GM21360 (cell line): Measurements from ENCODE around the gene TBCC.
"Not testable (repeated sequence)": the region's sequence is repeated elsewhere in the genome, so short reads cannot be mapped to it uniquely, and the experiment has no call there.

Experiments used
- ATAC-seq: cut with Tn5 transposase; IDR thresholded peaks from one replicate; pipeline ENCODE4 v1.9.1; 2021; ENCODE audit warnings: mild to moderate bottlenecking, moderate library complexity; ENCODE audit not compliant: unreplicated experiment

Gene TBCC

DNA sequence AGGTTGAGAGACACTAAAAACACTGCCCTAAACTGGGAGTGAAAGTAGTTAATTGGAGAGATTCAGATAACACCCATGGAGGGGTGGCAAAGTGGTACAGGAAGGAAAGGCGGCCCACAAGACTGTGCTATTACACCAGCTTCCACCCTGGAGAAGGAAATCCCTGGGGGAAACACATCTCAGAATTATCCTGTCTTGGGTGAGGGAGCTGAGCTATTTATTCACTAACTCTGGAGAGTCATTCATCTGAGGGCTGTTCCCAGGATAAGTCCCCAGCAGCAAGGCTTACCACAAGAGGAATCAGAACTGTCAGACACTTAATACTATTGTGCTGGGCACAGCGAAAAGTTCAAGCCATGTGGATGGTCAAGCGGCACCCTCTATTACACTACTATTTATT lies 9.9 kb downstream of the TBCC start:
- ATAC-seq: no peak

DNA sequence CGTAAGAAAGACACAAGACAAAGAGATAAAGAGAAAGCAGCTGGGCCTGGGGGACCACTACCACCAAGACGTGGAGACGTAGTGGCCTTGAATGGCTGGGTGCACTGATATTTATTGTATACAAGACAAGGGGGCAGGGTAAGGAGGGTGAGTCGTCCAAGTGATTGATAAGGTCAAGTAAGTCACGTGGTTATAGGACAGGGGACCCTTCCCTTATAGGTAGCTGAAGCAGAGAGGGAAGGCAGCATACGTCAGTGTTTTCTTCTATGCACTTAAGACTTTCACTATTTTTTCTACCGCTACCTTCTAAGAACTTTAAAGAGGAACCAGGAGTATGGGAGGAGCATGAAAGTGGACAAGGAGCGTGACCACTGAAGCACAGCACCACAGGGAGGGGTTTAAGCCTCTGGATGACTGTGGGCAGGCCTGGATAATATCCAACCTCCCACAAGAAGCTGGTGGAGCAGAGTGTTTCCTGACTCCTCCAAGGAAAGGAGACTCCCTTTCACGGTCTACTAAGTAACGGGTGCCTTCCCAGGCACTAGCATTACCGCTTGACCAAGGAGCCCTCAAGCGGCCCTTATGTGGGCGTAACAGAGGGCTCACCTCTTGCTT lies 11.9 kb downstream of the TBCC start:
- ATAC-seq: not testable (repeated sequence)

DNA sequence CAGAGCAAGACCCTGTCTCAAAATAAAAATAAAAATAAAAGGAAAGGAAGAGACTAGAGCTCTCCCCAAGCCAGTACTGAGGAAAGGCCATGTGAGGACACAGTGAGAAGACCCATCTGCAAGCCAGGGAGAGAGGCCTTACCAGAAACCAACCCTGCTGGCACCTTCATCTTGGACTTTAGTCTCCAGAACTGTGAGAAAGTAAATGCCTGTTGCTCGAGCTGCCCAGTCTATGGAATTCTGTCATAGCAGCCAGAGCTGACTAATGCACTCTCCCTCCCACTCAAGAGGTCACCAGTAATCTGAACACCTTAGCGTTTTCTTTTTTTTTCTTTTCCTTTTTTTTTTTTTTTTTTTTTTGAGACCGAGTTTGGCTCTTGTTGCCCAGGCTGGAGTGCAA lies 16.2 kb downstream of the TBCC start:
- ATAC-seq: no peak

DNA sequence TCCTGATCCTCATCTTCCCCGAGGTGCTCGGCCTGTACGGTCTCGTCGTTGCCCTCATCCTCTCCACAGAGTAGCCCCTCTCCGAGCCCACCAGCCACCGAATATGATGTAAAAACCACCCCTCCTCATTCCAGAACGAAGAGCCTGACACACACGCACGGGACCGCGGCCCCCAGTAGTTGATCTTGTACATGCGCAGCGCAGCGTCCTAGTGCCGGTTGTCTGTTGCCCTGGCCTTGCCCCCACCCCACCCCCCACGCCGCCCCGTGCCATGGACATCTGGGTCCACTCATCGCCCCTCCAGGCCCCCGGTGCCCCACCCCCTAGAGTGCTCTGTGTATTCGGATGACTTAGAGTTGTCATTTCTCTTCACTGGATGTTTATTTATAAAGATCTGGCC lies 18.3 kb downstream of the TBCC start:
- no peak for ATAC-seq

DNA sequence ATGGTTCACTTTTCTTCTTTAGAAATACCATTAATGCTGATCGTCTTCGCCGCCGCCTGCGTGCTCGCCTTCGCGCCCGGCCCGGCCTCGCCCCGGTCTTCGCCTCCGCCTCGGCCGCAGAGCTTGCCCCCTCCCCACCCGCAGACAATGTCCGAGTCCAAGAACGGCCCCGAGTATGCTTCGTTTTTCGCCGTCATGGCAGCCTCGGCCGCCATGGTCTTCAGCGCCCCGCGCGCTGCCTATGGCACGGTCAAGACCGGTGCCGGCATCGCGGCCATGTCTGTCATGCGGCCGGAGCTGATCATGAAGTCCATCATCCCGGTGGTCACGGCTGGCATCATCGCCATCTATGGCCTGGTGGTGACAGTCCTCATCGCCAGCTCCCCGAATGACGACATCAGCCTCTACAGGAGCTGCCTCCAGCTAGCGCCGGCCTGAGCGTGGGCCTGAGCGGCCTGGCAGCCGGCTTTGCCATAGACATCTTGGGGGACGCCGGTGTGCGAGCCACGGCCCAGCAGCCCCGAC lies 18.8 kb downstream of the TBCC start:
- peak; percentile 12 for ATAC-seq

DNA sequence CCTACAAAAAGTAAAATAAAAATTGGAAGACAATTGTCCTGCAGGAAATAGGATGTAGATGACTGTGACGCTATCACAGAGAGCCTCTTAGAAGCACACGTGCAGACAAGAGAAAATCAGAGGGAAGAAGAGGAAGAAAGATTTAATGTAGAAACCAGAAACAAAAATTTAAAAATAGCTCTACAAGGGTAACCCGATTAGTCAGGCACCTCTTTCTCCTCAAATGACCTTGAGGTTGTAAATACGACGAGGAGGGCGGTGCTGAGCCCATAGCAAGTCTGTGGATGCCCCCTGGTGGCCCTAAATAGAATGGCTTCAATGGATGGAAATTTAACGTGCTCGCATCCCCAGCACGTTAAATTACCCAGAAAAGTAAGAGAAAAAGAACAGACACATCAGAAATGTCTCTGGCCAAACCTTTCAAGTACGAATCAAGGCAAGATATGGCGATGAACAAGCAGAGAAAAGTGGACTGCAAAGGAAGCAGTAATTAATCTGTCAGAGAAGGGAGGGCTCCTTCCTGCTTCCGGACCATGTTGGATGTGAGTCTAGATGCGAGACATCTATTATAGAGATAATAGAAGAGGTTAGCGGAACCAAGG lies 19.3 kb downstream of the TBCC start:
- ATAC-seq: peak; percentile 87

DNA sequence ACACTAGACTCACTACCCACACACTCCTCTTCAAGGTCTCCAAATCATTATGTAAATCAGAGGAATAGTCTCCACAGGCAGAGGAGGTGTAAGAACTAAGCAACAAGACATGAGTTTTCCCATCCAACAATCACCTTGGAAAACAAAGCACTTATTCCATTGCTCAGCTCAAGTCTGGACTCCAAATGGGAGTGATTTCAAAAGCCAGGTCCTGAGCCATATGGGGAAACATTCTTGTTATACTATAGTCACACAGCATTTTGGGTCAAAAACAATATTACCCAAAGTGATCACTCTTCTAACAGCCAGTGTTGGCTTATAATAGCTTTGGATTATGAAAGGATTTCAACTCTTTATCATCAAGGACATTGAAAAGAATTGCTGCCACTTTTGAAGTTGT lies 19.9 kb downstream of the TBCC start:
- no peak for ATAC-seq

DNA sequence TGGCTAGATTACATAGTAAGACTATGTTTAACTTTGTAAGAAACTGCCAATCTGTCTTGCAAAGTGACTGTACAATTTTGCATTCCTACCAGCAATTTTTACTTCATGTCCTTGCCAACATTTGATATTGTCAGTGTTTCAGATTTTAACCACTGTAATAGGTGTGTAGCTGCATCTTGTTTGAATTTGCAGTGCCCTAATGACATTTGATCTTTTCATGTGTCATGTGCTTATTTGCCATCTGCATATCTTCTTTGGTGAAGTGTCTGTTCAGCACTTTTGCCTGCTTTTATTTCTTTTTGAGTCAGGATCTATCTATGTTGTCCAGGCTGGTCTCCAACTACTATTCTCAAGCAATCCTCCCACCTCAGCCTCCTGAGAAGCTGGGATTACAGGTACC lies 21.1 kb downstream of the TBCC start:
- no peak for ATAC-seq

DNA sequence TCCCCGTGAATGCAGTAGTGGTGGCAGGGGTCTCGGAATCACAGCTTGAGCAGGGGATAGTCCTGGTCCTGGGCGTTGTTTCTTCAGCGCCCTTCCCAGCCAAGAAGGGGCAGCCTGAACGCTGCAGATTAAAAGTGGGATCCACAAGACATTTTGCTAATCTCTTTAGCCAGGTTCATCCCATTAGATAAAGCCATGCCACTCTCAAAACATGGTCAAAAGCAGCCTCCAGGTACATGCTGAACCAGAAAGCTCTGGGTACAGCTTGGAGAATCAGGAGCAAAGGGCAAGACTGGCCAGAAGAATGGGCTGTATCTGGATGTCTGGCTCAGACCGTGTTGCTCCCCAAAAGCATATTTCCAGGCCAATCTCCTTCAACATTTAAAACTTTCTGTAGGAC lies 23.4 kb downstream of the TBCC start, which contains the start of gene PRPH2:
TSS of gene PRPH2 (minus strand) at position 101 of the 400 bp plus-strand sequence. CDS start 263 bp downstream, outside the sequence.
- ATAC-seq: no peak

DNA sequence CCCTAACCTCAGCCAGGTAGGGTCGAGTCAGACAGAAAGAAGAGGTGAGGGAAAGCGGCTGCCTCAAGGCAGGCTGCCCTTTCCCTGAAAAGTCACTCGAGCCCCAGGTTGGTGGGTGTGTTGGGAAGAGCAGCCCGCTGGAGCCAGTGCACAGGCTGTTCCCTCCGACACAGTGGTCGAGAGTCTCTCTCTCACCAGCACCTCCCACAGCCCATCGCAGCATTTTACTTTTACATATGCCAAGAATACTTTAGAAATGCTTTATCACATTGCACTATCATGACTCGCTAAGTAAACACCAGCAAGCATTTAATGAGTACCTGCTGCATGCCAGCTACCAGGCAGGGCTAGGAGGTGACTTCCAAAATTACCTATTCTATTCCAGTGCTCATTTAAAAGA lies 25.2 kb downstream of the TBCC start:
- no peak for ATAC-seq

DNA sequence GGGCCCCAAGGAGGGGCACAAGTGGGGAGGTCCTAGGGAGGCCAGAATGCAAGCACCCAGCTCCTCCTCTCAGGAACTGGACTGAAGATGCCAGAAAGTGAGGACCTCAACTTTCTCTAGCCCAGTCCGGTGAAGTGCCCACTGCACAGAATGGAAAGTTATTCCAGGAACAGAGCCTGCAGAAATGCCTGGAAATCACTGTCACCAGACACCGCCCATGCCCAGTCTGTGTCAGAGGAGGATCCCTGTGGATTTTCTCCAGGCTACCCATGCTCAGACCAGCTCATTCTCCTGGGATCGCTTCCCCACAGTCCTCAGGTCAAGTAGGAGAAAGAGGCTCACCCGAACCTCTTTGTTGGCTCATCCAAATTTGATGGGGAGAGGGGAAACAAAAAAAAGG lies 30.0 kb downstream of the TBCC start:
- ATAC-seq: no peak

DNA sequence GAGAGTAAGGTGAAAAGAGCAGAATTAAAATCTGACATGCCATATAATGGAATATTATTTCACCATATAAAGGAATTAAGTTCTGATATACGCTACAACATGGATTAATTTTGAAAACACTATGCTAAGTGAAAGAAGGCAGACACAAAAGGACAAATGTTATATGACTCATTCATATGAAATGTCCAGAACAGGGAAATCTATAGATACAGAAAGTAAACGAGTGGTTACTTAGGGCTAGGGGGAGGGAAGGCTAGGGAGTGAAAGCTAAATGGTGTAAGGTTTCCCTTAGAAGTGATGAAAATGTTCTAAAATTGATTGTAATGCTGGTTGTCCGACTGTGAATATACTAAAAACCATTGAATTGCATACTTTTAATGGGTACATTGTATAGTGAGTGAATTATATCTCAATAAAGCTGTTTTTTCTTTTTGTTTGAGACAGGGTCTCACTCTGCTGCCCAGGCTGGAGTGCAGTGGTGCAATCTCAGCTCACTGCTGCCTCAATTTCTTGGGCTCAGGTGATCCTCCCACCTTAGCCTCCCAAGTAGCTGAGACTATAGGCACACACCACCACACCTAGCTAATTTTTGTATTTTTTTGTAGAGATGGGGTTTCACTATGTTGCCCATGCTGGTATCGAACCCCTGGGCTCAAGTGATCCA lies 31.7 kb downstream of the TBCC start:
- ATAC-seq: no peak

DNA sequence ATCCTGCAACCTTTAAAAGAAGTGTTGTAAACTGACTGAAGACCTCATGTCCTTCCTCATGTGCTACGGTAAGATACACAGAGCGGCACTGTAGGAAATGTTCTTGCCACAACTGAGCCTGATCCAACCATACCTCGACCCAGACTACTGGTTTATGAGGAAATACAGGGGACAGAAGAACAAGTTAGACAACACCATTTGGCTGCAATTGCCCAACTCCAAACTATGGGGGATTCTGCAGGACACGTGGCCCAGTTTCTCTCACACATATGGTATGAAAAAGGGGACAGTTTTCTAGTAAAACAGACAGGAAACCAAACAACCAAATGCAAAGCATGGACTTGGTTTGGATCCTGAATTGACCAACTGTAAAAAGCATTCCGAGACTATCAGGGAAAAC lies 34.0 kb downstream of the TBCC start:
- no peak for ATAC-seq

DNA sequence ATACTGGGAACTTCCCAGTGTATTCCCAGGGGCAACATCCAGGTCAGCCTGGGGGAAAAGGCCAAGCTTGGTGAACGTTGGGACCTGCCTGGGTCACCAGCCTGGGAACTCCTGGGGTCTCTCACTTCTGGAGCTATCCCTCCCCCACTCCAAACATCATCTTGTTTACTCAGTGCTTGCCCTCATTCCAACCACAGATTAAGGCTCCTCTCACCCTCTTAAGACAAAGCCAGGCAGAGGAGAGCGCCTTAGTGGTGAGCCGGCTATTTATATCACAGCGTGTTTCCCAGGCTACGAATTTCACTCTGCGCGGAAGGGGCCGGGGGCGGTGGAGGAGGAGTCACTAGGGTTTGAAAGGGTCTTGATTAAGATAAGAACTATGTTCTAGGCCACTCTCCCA lies 35.6 kb downstream of the TBCC start:
- no peak for ATAC-seq

DNA sequence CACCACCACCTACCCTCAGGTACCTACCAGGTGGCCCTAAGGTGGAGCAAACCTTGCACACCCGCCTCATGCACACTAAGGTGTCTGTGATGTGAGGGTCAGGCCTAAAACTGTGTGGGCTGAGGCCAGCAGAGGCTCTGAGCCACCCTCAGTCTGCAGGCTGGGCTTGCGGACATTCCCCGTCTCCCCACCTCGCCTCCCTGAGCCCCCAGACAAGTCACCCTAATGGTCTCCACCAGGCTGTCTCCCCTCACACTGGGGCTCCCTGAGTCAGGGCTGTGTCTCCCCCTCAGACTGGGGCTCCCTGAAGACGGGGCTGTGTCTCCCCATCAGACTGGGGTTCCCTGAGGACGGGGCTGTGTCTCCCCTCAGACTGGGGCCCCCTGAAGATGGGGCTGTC lies 36.0 kb downstream of the TBCC start:
- ATAC-seq: no peak

DNA sequence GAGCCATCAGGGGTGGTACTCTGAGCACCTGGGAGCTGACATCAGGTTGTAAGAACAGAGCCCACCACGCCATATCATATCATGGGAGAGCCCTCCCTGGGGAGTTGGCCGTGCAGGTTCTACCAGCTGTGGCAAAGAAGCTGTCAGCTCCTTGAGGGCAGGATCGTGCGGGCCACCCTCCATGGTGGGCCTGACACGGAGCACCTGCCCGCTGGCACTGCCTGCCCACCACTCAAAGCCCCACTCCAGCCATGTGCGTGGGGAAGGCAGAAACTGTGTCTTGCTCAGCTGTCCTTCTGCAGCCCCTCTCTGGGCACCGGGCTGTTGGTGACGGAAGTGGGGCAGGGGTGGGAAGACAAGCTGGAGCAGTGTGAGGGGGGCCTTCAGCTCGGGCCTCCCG lies 37.8 kb downstream of the TBCC start:
- ATAC-seq: no peak

DNA sequence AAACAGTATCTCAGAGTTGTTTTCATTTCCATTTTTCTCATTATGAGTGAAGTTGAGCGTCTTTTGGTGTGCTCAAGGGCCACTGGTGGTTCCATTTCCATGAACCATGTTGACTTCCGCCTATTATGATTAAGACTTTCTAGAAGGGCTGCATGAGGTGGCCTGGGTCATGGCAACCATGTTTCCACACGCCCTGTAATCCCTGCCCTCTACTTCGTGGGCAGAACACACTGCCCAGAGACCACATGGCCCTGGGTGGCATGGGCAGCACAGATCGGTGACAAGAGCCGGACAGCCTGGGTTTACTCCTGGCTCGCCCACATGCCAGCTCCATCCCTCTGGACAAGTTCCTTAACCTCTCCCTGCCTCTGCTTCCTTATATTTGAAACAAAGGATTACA lies 38.3 kb downstream of the TBCC start:
- ATAC-seq: no peak

DNA sequence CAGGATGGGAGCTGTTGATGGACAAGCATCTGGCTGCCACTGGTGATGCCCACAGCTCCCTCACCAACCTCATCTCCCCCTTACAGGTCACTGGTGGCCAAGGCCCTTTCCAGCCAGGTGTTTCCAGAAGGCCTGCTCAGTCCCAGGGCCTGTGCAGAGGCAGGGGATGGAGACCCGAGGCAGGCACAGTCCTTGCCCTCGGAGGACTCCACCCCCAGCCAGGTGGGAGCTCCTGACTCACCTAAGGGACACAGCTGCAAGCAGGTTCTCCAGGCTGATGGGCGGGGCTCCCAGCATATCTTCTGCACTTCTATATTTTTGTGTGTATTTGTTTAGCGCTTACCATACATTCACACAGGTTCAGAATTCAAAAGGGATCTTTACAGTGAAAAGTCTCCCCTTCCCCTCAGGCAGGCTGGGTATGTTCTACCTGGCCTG lies 40.9 kb downstream of the TBCC start:
- ATAC-seq: no peak

DNA sequence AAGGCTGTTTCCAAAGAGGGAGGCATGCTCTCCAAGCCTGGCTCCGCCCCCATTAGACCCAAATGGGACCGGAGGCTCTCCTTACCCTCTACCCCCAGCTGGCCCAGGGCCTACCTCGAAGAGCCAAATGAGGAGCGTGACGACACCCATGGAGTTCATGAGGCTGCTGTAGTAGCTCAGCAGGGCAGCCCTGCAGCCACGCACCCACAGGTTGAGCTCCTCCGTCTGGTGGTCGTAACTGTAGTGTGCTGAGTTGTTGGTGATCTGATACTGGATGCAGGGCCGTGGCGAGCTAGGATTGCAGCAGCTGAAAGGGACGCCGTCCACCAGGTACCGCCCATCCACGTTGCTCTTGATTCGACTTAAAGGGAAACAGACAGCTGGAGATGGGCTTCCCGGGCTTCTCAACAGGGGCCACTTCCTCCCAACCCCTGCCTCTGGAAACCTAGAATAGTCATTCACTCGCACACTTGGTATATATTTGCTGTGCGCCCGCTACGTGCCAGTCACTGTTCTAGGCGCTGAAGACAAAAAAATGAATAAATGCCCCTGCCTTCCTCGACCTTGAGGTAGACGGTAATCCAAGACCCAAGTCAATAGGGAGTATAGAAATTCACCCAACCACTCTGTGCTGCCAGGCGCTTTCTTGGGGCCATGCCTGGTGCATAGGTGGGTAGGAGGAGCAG lies 41.5 kb downstream of the TBCC start:
- no peak for ATAC-seq

DNA sequence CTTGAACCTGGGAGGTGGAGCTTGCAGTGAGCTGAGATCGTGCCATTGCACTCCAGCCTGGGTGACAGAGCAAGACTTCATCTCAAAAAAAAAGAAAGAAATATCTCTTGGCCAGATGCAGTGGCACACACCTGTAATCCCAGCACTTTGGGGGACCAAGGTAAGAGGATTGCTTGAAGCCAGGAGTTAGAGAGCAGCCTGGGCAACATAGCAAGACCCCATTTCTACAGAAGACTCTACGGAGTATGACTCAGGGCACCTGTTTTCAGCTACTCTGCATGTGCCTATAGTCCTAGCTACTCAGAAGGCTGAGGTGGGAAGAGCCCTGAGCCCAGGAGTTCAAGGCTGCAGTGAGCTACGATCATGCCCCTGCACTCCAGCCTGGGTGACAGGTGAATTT lies 43.1 kb downstream of the TBCC start:
- ATAC-seq: not testable (repeated sequence)

DNA sequence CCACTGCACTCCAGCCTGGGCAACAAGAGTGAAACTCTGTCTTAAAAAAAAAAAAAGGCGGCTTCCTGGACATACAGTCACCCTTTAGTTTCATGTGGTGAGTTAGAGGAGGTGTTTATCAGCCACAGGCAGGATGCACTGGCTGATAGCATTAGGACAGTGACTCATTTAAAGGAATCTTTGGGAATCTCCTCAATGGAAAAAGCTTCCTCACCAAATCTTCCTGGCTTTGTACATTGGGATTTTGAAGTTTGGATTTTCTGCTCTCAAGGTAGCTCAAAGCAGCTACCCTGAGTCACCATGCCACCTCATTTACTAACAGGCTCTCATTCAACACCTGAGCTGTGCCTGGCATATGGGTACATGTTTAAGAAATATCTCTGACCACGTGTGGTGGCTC lies 43.7 kb downstream of the TBCC start:
- ATAC-seq: no peak

DNA sequence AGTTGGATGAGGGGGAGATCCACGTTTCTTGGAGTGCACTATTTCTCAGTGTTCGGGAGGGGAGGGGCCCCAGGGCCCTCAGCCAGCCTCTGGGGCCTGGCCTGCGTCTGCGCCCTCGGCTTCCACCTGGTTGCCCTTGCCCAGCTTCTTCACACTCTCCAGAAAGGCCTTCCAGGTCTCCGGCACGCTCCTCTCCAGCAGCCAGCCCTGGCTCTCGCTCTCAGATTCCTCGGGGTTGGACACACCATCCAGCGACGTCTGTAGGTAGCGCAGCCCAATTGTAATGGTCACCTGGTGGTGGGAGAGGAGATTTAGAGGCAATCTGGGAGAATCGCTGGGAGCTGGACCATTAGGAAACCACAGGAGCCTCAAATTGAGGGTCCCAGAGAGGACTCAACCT lies 47.7 kb downstream of the TBCC start:
- ATAC-seq: no peak
